SK-N-SH (cell line): ENCODE measurements around the gene DCUN1D1.

Experiments
- CTCF ChIP-seq: fragments of 200-600 bp; sonication (generic); IDR thresholded peaks from 2 replicates; pipeline ENCODE4 v1.6.1; 2017; ENCODE audit warnings: antibody characterized with exemption, mild to moderate bottlenecking, moderate library complexity
- POLR2AphosphoS5 ChIP-seq: IDR thresholded peaks from 2 replicates; pipeline ENCODE4 v1.6.1; 2012; ENCODE audit warnings: low read depth, low read length
- REST ChIP-seq: IDR thresholded peaks from 2 replicates; pipeline ENCODE4 v1.6.1; 2012; ENCODE audit warnings: mild to moderate bottlenecking, low read depth, low read length, moderate library complexity
- TAF1 ChIP-seq: IDR thresholded peaks from 2 replicates; pipeline ENCODE4 v1.6.1; 2012; ENCODE audit warnings: low read depth, mild to moderate bottlenecking, low read length, moderate library complexity, borderline replicate concordance
- USF2 ChIP-seq: fragments of 150-350 bp; IDR thresholded peaks from 2 replicates; pipeline ENCODE4 v1.6.1; 2017; ENCODE audit warnings: antibody characterized with exemption, low read length, low read depth, borderline replicate concordance

DNA sequence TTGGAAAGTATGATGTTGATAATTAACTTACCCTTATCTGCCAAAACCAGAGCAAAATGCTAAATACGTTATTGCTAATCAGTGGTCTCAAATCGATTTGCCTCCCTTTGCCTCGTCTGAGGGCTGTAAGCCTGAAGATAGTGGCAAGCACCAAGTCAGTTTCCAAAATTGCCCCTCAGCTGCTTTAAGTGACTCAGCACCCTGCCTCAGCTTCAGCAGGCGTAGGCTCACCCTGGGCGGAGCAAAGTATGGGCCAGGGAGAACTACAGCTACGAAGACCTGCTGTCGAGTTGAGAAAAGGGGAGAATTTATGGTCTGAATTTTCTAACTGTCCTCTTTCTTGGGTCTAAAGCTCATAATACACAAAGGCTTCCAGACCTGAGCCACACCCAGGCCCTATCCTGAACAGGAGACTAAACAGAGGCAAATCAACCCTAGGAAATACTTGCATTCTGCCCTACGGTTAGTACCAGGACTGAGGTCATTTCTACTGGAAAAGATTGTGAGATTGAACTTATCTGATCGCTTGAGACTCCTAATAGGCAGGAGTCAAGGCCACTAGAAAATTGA is 59.7 kb downstream of the DCUN1D1 start:
- TF ChIP-seq CTCF (no peak), POLR2AphosphoS5 (no peak), REST (no peak), TAF1 (no peak), USF2 (no peak)
